HG03457 (cell line): ENCODE data around the gene ZNF219.
"Not testable (repeated sequence)": the region's sequence is repeated elsewhere in the genome, so short reads cannot be mapped to it uniquely, and the experiment has no call there.

ENCODE experiments used
- ATAC-seq: cut with Tn5 transposase; IDR thresholded peaks from one replicate; pipeline ENCODE4 v1.9.1; 2021; ENCODE audit warnings: moderate number of reproducible peaks; ENCODE audit not compliant: unreplicated experiment

The ZNF219 gene

DNA sequence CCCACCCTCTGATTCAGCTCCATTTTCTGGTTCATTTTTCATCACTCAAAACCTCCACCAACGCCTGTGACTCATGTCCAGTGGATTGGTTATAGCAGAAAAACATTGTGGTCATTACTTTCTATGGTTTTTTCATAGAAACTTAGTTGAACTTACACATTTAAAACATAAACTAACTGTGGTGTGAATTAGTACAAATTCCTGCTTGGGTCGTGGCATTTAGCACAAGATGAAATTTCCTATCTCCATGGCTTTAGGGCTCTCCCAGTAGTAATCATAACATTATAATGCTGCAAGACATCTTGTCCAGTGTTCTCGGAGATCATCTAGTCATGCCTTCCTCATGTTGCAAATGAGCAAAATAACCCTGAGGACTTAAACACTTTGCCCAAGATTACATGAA, 49.2 kb downstream of the ZNF219 start:
- no peak for ATAC-seq

DNA sequence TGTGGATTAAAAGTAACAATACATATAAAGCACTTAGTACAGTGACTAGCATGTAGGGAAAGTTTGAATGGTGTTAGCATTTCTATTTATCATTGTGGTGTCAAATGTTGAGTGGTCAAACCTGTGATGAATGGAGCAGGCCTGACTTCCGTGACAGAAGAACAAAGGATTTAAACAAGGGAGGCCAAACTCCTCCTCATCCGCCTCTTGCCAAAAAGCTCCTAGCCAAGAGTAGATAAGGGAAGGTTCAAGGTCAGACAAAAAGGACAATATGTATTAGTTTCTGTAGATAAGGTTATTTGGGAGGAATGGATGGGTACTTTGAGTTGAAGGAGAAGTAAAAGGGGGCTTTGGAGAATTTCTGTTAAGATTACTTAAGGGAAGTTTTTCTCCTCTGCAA, 49.8 kb downstream of the ZNF219 start:
- ATAC-seq: no peak

DNA sequence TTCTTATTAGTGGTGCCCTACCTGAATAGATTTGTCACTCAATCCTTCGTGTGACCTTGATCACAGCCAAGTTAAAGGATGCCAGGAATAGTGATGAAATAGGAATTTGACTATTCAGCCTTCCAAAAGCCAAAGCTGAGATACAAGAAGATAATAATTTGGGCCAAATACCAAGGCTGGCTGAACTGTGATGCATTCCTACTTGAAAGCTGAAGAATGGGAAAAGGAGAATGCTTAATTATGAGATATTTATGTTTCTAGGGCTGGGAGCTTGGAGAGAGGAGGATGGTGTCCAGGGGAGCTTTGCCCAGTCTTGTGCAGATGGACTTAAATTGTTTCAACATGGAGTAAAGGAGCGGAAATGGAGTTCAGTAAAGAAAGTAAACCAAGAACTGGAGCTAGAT, 51.1 kb downstream of the ZNF219 start:
- ATAC-seq: no peak

DNA sequence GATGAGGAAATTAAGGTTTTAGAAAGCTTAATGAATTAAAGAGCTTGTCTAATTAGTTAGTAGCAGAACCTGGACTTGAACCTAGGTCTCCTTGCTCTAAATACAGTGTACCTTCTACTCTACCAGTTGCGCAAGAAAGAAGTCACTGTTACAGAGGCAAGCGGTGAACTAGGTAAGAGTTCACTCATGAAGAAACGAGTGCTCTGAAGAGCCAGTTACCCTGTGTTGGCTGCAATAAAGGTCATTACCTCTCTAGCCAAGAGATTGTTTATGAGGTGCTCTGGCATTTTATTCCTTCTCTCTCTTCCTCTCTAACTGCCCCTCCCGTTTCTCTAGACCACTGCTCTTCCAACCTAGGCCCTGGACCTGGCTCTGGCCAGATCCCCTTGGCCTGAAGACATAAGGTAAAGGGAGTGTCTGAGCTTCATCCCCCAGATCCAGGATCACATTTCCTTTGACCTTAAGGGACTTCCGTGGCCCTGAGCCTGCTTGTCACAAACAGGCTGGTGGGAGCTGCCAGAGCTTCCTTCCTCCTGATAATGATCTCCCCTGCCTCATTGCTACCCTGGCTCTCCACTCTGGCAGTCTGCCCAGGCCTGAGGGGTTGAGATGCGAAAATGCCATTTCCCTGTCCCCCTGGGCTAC, 54.4 kb downstream of the ZNF219 start:
- no peak for ATAC-seq

DNA sequence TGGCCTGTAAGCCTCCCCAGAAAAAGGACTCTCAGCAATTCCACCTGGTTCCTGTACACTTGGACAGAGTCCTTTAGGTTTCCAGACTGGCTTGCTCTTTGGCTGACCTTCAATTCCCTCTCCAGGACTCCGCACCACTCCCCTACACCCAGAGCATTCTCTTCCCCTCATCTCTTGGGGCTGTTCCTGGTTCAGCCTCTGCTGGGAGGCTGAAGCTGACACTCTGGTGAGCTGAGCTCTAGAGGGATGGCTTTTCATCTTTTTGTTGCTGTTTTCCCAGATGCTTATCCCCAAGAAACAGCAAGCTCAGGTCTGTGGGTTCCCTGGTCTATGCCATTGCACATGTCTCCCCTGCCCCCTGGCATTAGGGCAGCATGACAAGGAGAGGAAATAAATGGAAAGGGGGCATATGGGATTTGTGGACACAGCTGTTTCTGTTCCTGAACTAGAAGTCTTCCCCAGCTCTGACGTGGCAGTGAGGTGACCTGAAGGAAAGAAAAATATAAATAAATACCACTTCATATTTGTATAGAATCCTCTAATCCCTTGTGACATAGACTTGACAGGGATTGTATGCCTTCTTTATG, 55.0 kb downstream of the ZNF219 start:
- no peak for ATAC-seq

DNA sequence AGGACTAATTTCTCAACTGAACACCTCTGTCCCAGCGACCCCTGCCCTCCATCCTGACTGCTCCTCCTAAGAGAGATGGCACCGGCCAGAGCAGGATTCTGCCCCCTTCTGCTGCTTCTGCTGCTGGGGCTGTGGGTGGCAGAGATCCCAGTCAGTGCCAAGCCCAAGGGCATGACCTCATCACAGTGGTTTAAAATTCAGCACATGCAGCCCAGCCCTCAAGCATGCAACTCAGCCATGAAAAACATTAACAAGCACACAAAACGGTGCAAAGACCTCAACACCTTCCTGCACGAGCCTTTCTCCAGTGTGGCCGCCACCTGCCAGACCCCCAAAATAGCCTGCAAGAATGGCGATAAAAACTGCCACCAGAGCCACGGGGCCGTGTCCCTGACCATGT, 55.5 kb downstream of the ZNF219 start:
- ATAC-seq: no peak

DNA sequence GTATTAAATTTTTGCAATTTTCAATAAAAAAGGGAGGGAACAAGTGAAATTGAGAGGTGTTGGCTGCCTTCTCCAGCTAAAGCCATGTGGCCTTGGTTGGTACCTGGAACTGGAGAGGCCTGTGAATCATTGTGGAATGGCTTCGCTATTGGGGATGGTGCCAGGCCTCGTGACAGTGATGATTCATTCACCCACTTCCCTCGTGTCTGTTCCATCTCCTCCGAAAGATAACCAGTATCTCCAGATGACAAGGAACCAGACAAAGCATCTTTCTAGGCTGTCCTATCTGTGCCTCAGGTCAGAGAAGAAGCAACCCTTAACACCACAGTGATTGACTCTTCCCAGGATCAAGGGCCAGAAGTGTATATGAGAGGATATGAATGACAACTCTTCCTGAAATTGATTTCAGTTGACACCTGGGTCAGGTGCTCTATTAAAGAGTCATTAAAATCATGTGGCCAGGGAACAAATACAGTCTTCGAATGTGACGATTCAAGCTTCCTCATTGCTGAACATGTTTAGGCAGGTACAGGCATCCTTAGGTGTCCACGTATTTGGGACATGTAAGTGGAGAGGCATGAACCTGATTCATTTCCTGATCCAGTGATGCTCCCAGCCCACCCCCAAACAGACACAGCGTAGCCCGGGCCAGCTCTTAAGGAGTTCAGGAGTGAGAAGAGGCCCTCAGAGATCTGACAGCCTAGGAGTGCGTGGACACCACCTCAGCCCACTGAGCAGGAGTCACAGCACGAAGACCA, 56.6 kb downstream of the ZNF219 start, which contains the start of gene RNASE7:
Gene RNASE7 (plus strand): TSS at position 687 of the 758 bp plus-strand sequence. CDS start 631 bp downstream, outside the sequence.
- no peak for ATAC-seq

DNA sequence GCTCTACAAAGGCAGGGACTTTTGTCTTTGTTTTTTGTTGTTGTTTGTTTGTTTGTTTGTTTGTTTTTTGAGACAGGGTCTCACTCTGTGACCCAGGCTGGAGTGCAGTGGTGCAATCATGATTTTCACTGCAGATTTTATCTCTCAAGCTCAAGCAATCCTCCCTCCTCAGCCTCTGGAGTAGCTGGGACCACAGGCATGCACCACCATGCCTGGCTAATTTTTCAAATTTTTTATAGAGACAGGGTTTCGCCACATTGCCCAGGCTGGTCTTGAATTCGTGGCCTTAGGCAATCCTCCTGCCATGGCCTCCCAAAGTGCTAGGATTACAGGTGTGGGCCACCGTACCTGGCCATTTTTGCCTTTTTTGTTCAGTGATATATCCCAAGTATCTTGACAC, 57.5 kb downstream of the ZNF219 start:
- ATAC-seq: not testable (repeated sequence)

DNA sequence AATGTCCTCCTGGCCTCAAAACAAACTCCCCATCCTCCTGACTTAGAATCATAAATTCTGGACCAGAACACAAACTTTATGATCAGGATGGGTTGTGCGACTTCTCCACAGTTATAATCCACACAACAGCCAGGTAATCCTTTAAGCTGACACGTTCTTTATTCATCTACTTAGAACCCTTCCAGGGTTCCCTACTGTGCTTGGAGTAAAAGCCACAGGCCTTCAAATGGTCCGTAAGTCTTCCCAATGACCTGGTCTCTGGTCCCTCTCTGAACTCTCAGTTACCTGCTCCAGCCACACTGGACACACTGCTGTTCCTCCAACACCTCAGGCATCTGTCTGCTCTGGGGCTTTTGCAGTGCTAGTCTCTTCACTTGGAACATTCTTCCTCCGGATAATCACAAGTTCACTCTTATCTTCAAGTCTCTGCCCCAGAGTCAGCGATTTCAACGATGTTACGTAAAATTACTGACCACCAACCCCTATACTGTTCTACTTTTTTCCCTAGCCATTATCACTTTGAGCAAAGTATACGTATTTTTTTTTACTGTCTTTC, 58.0 kb downstream of the ZNF219 start:
- no peak for ATAC-seq
